GM12878 (cell line): ENCODE data around the gene TK2. TPM values are rescaled to one million over a fixed set of nuclear protein-coding genes. Genes with fewer than 3 reads are reported as not detected.

Experiments used
- ATAC-seq: fragments of 200-7000 bp; cut with Tn5 transposase; 3 replicates; pipeline ENCODE4 v1.9.1; 2020; ENCODE audit warnings: mild to moderate bottlenecking, moderate library complexity
- BruUV-seq: library from RNA; stranded (reverse); fragments of 400-500 nt; replicated peaks from 2 replicates; lab custom pipeline; 2021; lab: Mats Ljungman, UMichigan
- CTCF ChIA-PET: fragments of 300-600 bp; sonication (Branson Sonifier 250); formaldehyde crosslinking; extraction: SDS; loops from one replicate; lab custom pipeline; 2021; ENCODE audit warnings: inconsistent platforms; lab: Yijun Ruan, JAX
- POLR2A ChIA-PET: fragments of 350-600 bp; formaldehyde crosslinking; extraction: SDS; loops from one replicate; lab custom pipeline; 2021; ENCODE audit warnings: inconsistent platforms; lab: Charles Lee
- RAD21 ChIA-PET: fragments of 300-600 bp; sonication (Branson Sonifier 250); formaldehyde crosslinking; loops from one replicate; lab custom pipeline; 2023; ENCODE audit warnings: antibody characterized with exemption; ENCODE audit not compliant: unreplicated experiment; lab: Charles Lee
- SMC1A ChIA-PET: fragments of 300-600 bp; sonication (Branson Sonifier 250); formaldehyde crosslinking; loops from one replicate; lab custom pipeline; 2023; ENCODE audit not compliant: unreplicated experiment, uncharacterized antibody; lab: Charles Lee
- DNase-seq: peaks from one replicate; pipeline ENCODE4 v3.0.0-alpha.2; 2011; ENCODE audit warnings: low read depth, low spot score
- FAIRE-seq: peaks from 3 replicates; lab custom pipeline; 2011; peaks lifted over from hg19 to GRCh38; lab: Jason Lieb, UNC
- H2AFZ ChIP-seq: 2 replicates; pipeline ENCODE4 v1.6.0; 2011; ENCODE audit warnings: low read depth, low read length, control low read depth; ENCODE audit not compliant: control insufficient read depth
- H3K27ac ChIP-seq: 2 replicates; pipeline ENCODE4 v1.5.1; 2011; ENCODE audit warnings: control low read depth; ENCODE audit not compliant: control insufficient read depth, insufficient read depth
- H3K27me3 ChIP-seq, 2 experiments: replicated peaks in 1 of 2; 2 replicates each; pipeline versions ENCODE4 v1.6.0 to v1.6.1; 2011; ENCODE audit warnings: low read length in 1 of 2; ENCODE audit not compliant: control insufficient read depth in 2 of 2, insufficient read depth in 2 of 2
- H3K36me3 ChIP-seq, 2 experiments: 2 replicates each; pipeline ENCODE4 v1.5.1; 2011; ENCODE audit warnings: low read length in 1 of 2; ENCODE audit not compliant: control insufficient read depth in 2 of 2, insufficient read depth in 2 of 2
- H3K4me1 ChIP-seq: 2 replicates; pipeline ENCODE4 v1.6.1; 2011; ENCODE audit warnings: mild to moderate bottlenecking, low read length, moderate library complexity, mixed read lengths; ENCODE audit not compliant: control insufficient read depth, insufficient read depth
- H3K4me2 ChIP-seq: 2 replicates; pipeline ENCODE4 v1.6.0; 2011; ENCODE audit warnings: control low read depth; ENCODE audit not compliant: control insufficient read depth, insufficient read depth
- H3K4me3 ChIP-seq: fragments of 200-600 bp; sonication (generic); 2 replicates; pipeline ENCODE4 v1.5.1; 2016
- H3K79me2 ChIP-seq: 2 replicates; pipeline ENCODE4 v1.6.0; 2011; ENCODE audit warnings: low read length; ENCODE audit not compliant: control insufficient read depth, insufficient read depth
- H3K9ac ChIP-seq: 2 replicates; pipeline ENCODE4 v1.8.0; 2011; ENCODE audit warnings: low read length, control low read depth, mixed read lengths; ENCODE audit not compliant: control insufficient read depth, insufficient read depth
- H3K9me3 ChIP-seq: replicated peaks from 3 replicates; pipeline ENCODE4 v1.5.1; 2011; ENCODE audit warnings: mild to moderate bottlenecking, low read length; ENCODE audit not compliant: control insufficient read depth, insufficient read depth
- H4K20me1 ChIP-seq: 2 replicates; pipeline ENCODE4 v1.6.0; 2011; ENCODE audit not compliant: control insufficient read depth, insufficient read depth
- ELK1 ChIP-seq: IDR thresholded peaks from 2 replicates; pipeline ENCODE4 v1.6.1; 2012; ENCODE audit warnings: low read depth, low read length, improper control_type of control experiment
- EP300 ChIP-seq, 2 experiments: fragments of 150-350 bp in 1 of 2; IDR thresholded peaks; 2 replicates each; pipeline ENCODE4 v1.6.1; 2011 to 2012; ENCODE audit warnings: low read depth in 2 of 2, low read length in 2 of 2, borderline replicate concordance in 1 of 2, improper control_type of control experiment in 1 of 2, inconsistent platforms in 1 of 2; ENCODE audit not compliant: control insufficient read depth in 1 of 2
- IKZF1 ChIP-seq: fragments of 450-650 bp; conservative IDR thresholded peaks from 2 replicates; pipeline ENCODE4 v1.6.1; 2017; ENCODE audit warnings: antibody characterized with exemption, mild to moderate bottlenecking
- IKZF2 ChIP-seq, 2 experiments: fragments of 450-650 bp; IDR thresholded peaks; 2 replicates each; pipeline ENCODE4 v1.6.1; 2017; ENCODE audit warnings: mild to moderate bottlenecking in 2 of 2, moderate library complexity in 2 of 2
- JUND ChIP-seq: IDR thresholded peaks from 2 replicates; pipeline ENCODE4 v1.6.1; 2012; ENCODE audit warnings: low read depth, mild to moderate bottlenecking, low read length, improper control_type of control experiment, moderate library complexity
- PRDM15 ChIP-seq: fragments of 450-650 bp; formaldehyde crosslinking; IDR thresholded peaks from 2 replicates; pipeline ENCODE4 v1.4.0; 2020; ENCODE audit warnings: mild to moderate bottlenecking, moderate library complexity
- RAD21 ChIP-seq: IDR thresholded peaks from 2 replicates; pipeline ENCODE4 v1.6.1; 2011; ENCODE audit warnings: mild to moderate bottlenecking, low read depth, low read length, moderate library complexity; ENCODE audit not compliant: insufficient read depth
- RBBP5 ChIP-seq: fragments of 200-600 bp; sonication (generic); conservative IDR thresholded peaks from 2 replicates; pipeline ENCODE4 v1.6.1; 2016
- RELB ChIP-seq: fragments of 450-650 bp; IDR thresholded peaks from 2 replicates; pipeline ENCODE4 v1.6.1; 2017; ENCODE audit warnings: low read depth, mild to moderate bottlenecking, moderate library complexity
- RUNX3 ChIP-seq: IDR thresholded peaks from 2 replicates; pipeline ENCODE4 v1.6.1; 2012; ENCODE audit warnings: low read length, inconsistent platforms
- TCF12 ChIP-seq: IDR thresholded peaks from 2 replicates; pipeline ENCODE4 v1.6.1; 2011; ENCODE audit warnings: low read depth, mild to moderate bottlenecking, low read length
- YBX1 ChIP-seq: fragments of 450-650 bp; IDR thresholded peaks from 2 replicates; pipeline ENCODE4 v1.6.1; 2016; ENCODE audit warnings: antibody characterized with exemption
- WGBS: methylation state at CpG from one replicate; pipeline ENCODE4 v1.1.6; 2016; ENCODE audit warnings: low lambda C conversion rate; ENCODE audit not compliant: insufficient replicate concordance, insufficient coverage; ENCODE audit errors: missing lambda C conversion rate; 5-methylcytosine and 5-hydroxymethylcytosine counted together
- in situ Hi-C: fragments of 300-500 bp; cut with MboI; formaldehyde crosslinking; loops from 9 replicates; pipeline ENCODE4 v1.14.3; 2018; ENCODE audit warnings: mixed read lengths
- intact Hi-C: fragments of 100-400 bp; cut with micrococcal nuclease; formaldehyde crosslinking; loops from one replicate; pipeline ENCODE4 v1.14.2; 2022; ENCODE audit not compliant: unreplicated experiment
- polyA plus RNA-seq, 11 experiments: library from polyadenylated mRNA; depleted of rRNA in 4 of 11; unstranded in 6 of 11; stranded (reverse) in 5 of 11; fragments of >200 nt; fragmentation: Nextera tagmentation in 4 of 11; fragmentation: Illumina TruSeq in 1 of 11; extraction: Ambion mirVana in 4 of 11; extraction: Trizol in 1 of 11; gene quantifications; 1 replicate in 1 of 11; 2 replicates in 10 of 11; pipeline versions ENCODE4 v1.2.1 to v1.2.3, GENCODE V29; 2011 to 2016; ENCODE audit warnings: inconsistent platforms in 2 of 11, missing spikeins in 2 of 11, low read depth in 1 of 11
- total RNA-seq, 4 experiments: library from RNA; depleted of rRNA in 3 of 4; stranded (reverse); fragments of >200 nt in 3 of 4; fragmentation: Illumina TruSeq in 1 of 4; extraction: Trizol in 1 of 4; gene quantifications; 2 replicates each; pipeline versions ENCODE4 v1.2.1 to v1.2.3, GENCODE V29; 2013 to 2021

The TK2 gene
- total and polyA plus RNA-seq, 10 of the 15 experiments (the other 5 are each of a cell fraction or from before 2014, with no cell fraction given), result 1.3 to 12.4 (median 3.0) TPM

GRCh38 chr16:66539623-66540469 lies 10.1 kb downstream of the TK2 start (continued):
- no peak for TF ChIP-seq RAD21
- peak; percentile 86 for TF ChIP-seq IKZF1
- TF ChIP-seq TCF12, result 0 out of 2 replicates have a peak, but pooled peaks have one; percentile 13
- peak; percentile 79 to 88 for TF ChIP-seq IKZF2 (IDR thresholded peaks at IDR 0.05)
- peak; percentile 68; the same call in 1 of the 2 replicates for TF ChIP-seq RELB
- TF ChIP-seq EP300 (IDR thresholded peaks at IDR 0.05; ENCODE audit: borderline replicate concordance in 1 of 2, control insufficient read depth in 1 of 2, low read depth in 2 of 2, low read length in 2 of 2), result peak; percentile 24 to 45; a peak in 1 of 4 replicates
- TF ChIP-seq RUNX3, result peak; percentile 91
- TF ChIP-seq, all 136 proteins: peak for 16

GRCh38 chr16:66538910-66539309 lies 11.0 kb downstream of the TK2 start:
- no peak overlapping the region for H3K4me2 ChIP-seq
- SMC1A ChIA-PET, result interaction anchor here (1.2 to 5.3 kb wide), 3 partner anchors 14 to 21 kb away, joined by 5 to 19 read pairs (median 8); no protein-coding TSS in a partner anchor
- intact Hi-C loops, result loop anchor here (2.0 kb wide), 1 partner anchor 14 kb away; no protein-coding TSS in a partner anchor
- no peak for FAIRE-seq
- H4K20me1 ChIP-seq, result no peaks in the 10 kb centered on the region
- BruUV-seq, result no TSS peak
- H3K4me3 ChIP-seq, result no peak overlapping the region
- H2AFZ ChIP-seq, result no peak overlapping the region
- H3K4me1 ChIP-seq, result peaks cover 9% of the 10 kb centered on the region
- CTCF ChIA-PET, result interaction anchor here (0.6 to 3.6 kb wide), 5 partner anchors 9 to 17 kb away, joined by 3 to 11 read pairs (median 3); no protein-coding TSS in a partner anchor
- no peak overlapping the region for H3K9ac ChIP-seq
- H3K27me3 ChIP-seq, result peaks cover 0 to 3% of the 10 kb centered on the region in 2 experiments; a peak in 2 of 4 replicates
- no peaks in the 10 kb centered on the region for H3K9me3 ChIP-seq
- no peak for ATAC-seq
- in situ Hi-C loops, result loop anchor here (25.0 kb wide), 1 partner anchor 498 kb away; the partner anchor contains the start of gene CBFB
- POLR2A ChIA-PET, result interaction anchor here (1.9 kb wide), 1 partner anchor 17 kb away, joined by 6 read pairs; no protein-coding TSS in a partner anchor
- H3K36me3 ChIP-seq, result no peaks in the 10 kb centered on the region
- RAD21 ChIA-PET, result interaction anchor here (1.5 to 1.6 kb wide), 4 partner anchors 14 to 24 kb away, joined by 4 to 6 read pairs (median 4); no protein-coding TSS in a partner anchor
- no peaks in the 10 kb centered on the region for H3K79me2 ChIP-seq
- H3K27ac ChIP-seq, result no peak overlapping the region
- WGBS, result 91% methylated on average over 5 of the region's 5 CpGs
- no peak for DNase-seq
- TF ChIP-seq ELK1 (no peak), RBBP5 (no peak), JUND (no peak), PRDM15 (no peak), YBX1 (no peak), IKZF2 (IDR thresholded peaks at IDR 0.05) (no peak)
